HCT116 (cell line): Measurements from ENCODE around the gene CPLANE2. TPM values are rescaled to one million over a fixed set of nuclear protein-coding genes. Genes with fewer than 3 reads are reported as not detected.

Source experiments
- ATAC-seq: fragments of 200-7000 bp; cut with Tn5 transposase; 2 replicates; pipeline ENCODE4 v1.9.1; 2020; ENCODE audit warnings: mild to moderate bottlenecking, moderate library complexity
- BruUV-seq: library from RNA; stranded (reverse); fragments of 400-500 nt; replicated peaks from 2 replicates; lab custom pipeline; 2021; lab: Mats Ljungman, UMichigan
- CTCF ChIA-PET: fragments of 300-600 bp; sonication (Branson Sonifier 250); formaldehyde crosslinking; loops from one replicate; lab custom pipeline; 2021; ENCODE audit warnings: antibody characterized with exemption; lab: Charles Lee
- POLR2A ChIA-PET: fragments of 300-600, 350-600 bp; sonication (Branson Sonifier 250); formaldehyde crosslinking; loops from one replicate; lab custom pipeline; 2021; ENCODE audit warnings: antibody characterized with exemption; lab: Charles Lee
- RAD21 ChIA-PET, 2 experiments: fragments of 300-600 bp; sonication (Branson Sonifier 250); formaldehyde crosslinking; loops; one replicate each; lab custom pipeline; 2023; ENCODE audit warnings: low total read pairs in 2 of 2; ENCODE audit not compliant: uncharacterized antibody in 2 of 2, unreplicated experiment in 2 of 2, low non-redundant PET in 1 of 2; lab: Charles Lee
- DNase-seq: peaks from one replicate; pipeline ENCODE4 v3.0.0-alpha.2; 2010; ENCODE audit warnings: low read depth, low spot score
- H2AFZ ChIP-seq: fragments of 200-600 bp; shearing (Covaris generic), sonication (generic); 2 replicates; pipeline ENCODE4 v1.6.1; 2017; ENCODE audit warnings: low read depth, mixed run types, mixed read lengths, antibody characterized with exemption, low read length; ENCODE audit not compliant: poor library complexity, severe bottlenecking
- H3K27ac ChIP-seq: 2 replicates; pipeline ENCODE4 v1.5.1; 2012; ENCODE audit warnings: low read depth, low read length
- H3K27me3 ChIP-seq: fragments of 200-600 bp; sonication (generic); 2 replicates; pipeline ENCODE4 v1.6.1; 2016; ENCODE audit warnings: mixed run types, low read length, mixed read lengths; ENCODE audit not compliant: insufficient read depth
- H3K36me3 ChIP-seq, 2 experiments: fragments of 200-500 bp in 1 of 2; fragments of 200-600 bp in 1 of 2; sonication (Bioruptor generic) in 1 of 2; sonication (generic) in 1 of 2; 2 replicates each; pipeline versions ENCODE4 v1.5.1 to v1.6.1; 2014 to 2016; ENCODE audit warnings: low read length in 2 of 2, inconsistent platforms in 1 of 2, mixed read lengths in 1 of 2, mixed run types in 1 of 2; ENCODE audit not compliant: insufficient read depth in 2 of 2, control insufficient read depth in 1 of 2
- H3K4me1 ChIP-seq, 2 experiments: fragments of 200-600 bp in 1 of 2; sonication (generic) in 1 of 2; 2 replicates each; pipeline versions ENCODE4 v1.5.1 to v1.6.1; 2012 to 2017; ENCODE audit warnings: low read length in 2 of 2, inconsistent platforms in 1 of 2, mild to moderate bottlenecking in 1 of 2, mixed read lengths in 1 of 2, mixed run types in 1 of 2, moderate library complexity in 1 of 2; ENCODE audit not compliant: insufficient read depth in 2 of 2, control insufficient read depth in 1 of 2
- H3K4me2 ChIP-seq: fragments of 200-600 bp; sonication (generic); 2 replicates; pipeline ENCODE4 v1.6.1; 2017; ENCODE audit warnings: mixed run types, low read length, mixed read lengths
- H3K4me3 ChIP-seq, 2 experiments: fragments of 200-600 bp in 1 of 2; sonication (generic) in 1 of 2; replicated peaks in 1 of 2; 2 replicates each; pipeline ENCODE4 v1.5.1; 2011 to 2016; ENCODE audit warnings: low read length in 2 of 2, control low read depth in 1 of 2, low read depth in 1 of 2, mild to moderate bottlenecking in 1 of 2, mixed read lengths in 1 of 2, mixed run types in 1 of 2
- H3K79me2 ChIP-seq: fragments of 200-600 bp; sonication (generic); 2 replicates; pipeline ENCODE4 v1.6.1; 2017; ENCODE audit warnings: mild to moderate bottlenecking, mixed run types, low read length, moderate library complexity, mixed read lengths; ENCODE audit not compliant: insufficient read depth
- H3K9ac ChIP-seq: fragments of 200-600 bp; sonication (generic); 2 replicates; pipeline ENCODE4 v1.6.1; 2016; ENCODE audit warnings: low read length, mixed read lengths
- H3K9me2 ChIP-seq: fragments of 200-600 bp; sonication (generic), shearing (Covaris generic); 2 replicates; pipeline ENCODE4 v1.6.1; 2017; ENCODE audit warnings: mixed run types, mild to moderate bottlenecking, moderate library complexity; ENCODE audit not compliant: insufficient read depth
- H3K9me3 ChIP-seq, 2 experiments: fragments of 200-500 bp in 1 of 2; fragments of 200-600 bp in 1 of 2; sonication (Bioruptor generic) in 1 of 2; sonication (generic) in 1 of 2; 2 replicates each; pipeline ENCODE4 v1.6.1; 2014 to 2017; ENCODE audit warnings: low read length in 2 of 2, mixed read lengths in 2 of 2, inconsistent platforms in 1 of 2, low read depth in 1 of 2, mild to moderate bottlenecking in 1 of 2, mixed run types in 1 of 2, moderate library complexity in 1 of 2; ENCODE audit not compliant: control insufficient read depth in 1 of 2, insufficient read depth in 1 of 2
- H4K20me1 ChIP-seq: fragments of 200-600 bp; sonication (generic), shearing (Covaris generic); 2 replicates; pipeline ENCODE4 v1.6.1; 2017; ENCODE audit warnings: mixed run types, mild to moderate bottlenecking, moderate library complexity; ENCODE audit not compliant: insufficient read depth
- EZH2 ChIP-seq: fragments of 200-600 bp; sonication (generic); IDR thresholded peaks from 2 replicates; pipeline ENCODE4 v1.6.1; 2017; ENCODE audit warnings: antibody characterized with exemption, mixed run types
- EZH2phosphoT487 ChIP-seq: fragments of 200-600 bp; IDR thresholded peaks from 2 replicates; pipeline ENCODE4 v1.6.1; 2018; ENCODE audit warnings: antibody characterized with exemption, borderline replicate concordance
- FOSL1 ChIP-seq: IDR thresholded peaks from 2 replicates; pipeline ENCODE4 v1.6.1; 2012; ENCODE audit warnings: low read depth
- JUND ChIP-seq: IDR thresholded peaks from 2 replicates; pipeline ENCODE4 v1.6.1; 2012
- POLR2AphosphoS5 ChIP-seq: IDR thresholded peaks from 2 replicates; pipeline ENCODE4 v1.6.1; 2011; ENCODE audit warnings: mild to moderate bottlenecking, low read depth, low read length, moderate library complexity
- RAD21 ChIP-seq: IDR thresholded peaks from 2 replicates; pipeline ENCODE4 v1.6.1; 2012; ENCODE audit warnings: low read depth, mild to moderate bottlenecking
- SIN3A ChIP-seq: IDR thresholded peaks from 2 replicates; pipeline ENCODE4 v1.6.1; 2012; ENCODE audit warnings: low read depth
- SP1 ChIP-seq: IDR thresholded peaks from 2 replicates; pipeline ENCODE4 v1.6.1; 2012; ENCODE audit warnings: low read depth
- SRF ChIP-seq: IDR thresholded peaks from 2 replicates; pipeline ENCODE4 v1.6.1; 2012; ENCODE audit warnings: low read depth
- TCF7L2 ChIP-seq: IDR thresholded peaks from 2 replicates; pipeline ENCODE4 v1.7.0; 2011; ENCODE audit warnings: borderline replicate concordance, inconsistent platforms; ENCODE audit not compliant: insufficient read depth, insufficient read length; ENCODE audit errors: extremely low read depth
- YY1 ChIP-seq: IDR thresholded peaks from 2 replicates; pipeline ENCODE4 v1.6.1; 2011; ENCODE audit warnings: low read length, low read depth, moderate library complexity, mild to moderate bottlenecking; ENCODE audit not compliant: insufficient replicate concordance; ENCODE audit errors: extremely low read depth
- ZFX ChIP-seq: fragments of 450-650 bp; IDR thresholded peaks from 2 replicates; pipeline ENCODE4 v1.6.1; 2017
- ZNF274 ChIP-seq: fragments of 200-500 bp; sonication (Bioruptor generic); IDR thresholded peaks from 2 replicates; pipeline ENCODE4 v1.6.1; 2014; ENCODE audit warnings: mild to moderate bottlenecking, low read depth, low read length, inconsistent platforms
- intact Hi-C: fragments of 100-400 bp; cut with micrococcal nuclease; formaldehyde crosslinking; loops from 2 replicates; pipeline ENCODE4 v1.10.0; 2022
- total RNA-seq: library from RNA; stranded (reverse); gene quantifications from one replicate; pipeline ENCODE4 v1.2.1, GENCODE V29; 2021; ENCODE audit not compliant: unreplicated experiment
- TF ChIP-seq, protein P1 (sequence below): IDR thresholded peaks from 2 replicates; pipeline ENCODE4 v1.6.1; 2012
- TF ChIP-seq, protein P2 (sequence below): IDR thresholded peaks from 2 replicates; pipeline ENCODE4 v1.6.1; 2012
- TF ChIP-seq, protein P3 (sequence below): IDR thresholded peaks from 2 replicates; pipeline ENCODE4 v1.6.1; 2012; ENCODE audit warnings: low read depth

Gene CPLANE2
- total RNA-seq, 1 experiment from 2014 or later: 8.1 TPM

DNA sequence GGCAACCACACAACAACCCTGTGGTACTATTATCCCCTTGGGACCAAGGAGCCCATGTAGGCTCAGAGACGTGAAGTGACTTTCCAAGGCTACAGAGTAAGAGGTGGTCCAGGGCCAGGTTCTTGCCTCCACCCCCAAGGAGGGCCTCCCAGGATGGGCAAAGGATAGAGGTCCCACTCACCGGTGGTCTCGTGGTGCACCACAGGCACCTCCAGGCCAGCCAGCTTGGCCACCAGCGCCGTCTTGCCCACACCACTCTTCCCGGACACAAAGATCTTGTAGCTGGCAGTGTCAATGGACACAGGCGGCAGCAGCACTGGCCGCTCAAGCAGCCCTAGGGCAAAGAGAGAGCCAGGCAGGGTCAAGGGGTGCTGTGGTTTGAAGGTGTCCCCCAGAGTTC lies 3.6 kb downstream of the CPLANE2 start:
- ChIA-PET POLR2A (no interaction called here), CTCF (no interaction called here), RAD21 (interaction anchor here in 1 of 2 experiments (0.6 kb wide), 1 partner anchor 155 kb away, joined by 3 read pairs; no protein-coding TSS in a partner anchor)
- no peaks in the 10 kb centered on the region; the same call in 1 of the 2 replicates for H3K79me2 ChIP-seq
- H3K9me2 ChIP-seq: no peaks in the 10 kb centered on the region
- H3K27ac ChIP-seq: no peak overlapping the region
- intact Hi-C loops: no loop called here
- no TSS peak for BruUV-seq
- H4K20me1 ChIP-seq: no peaks in the 10 kb centered on the region
- H3K36me3 ChIP-seq: no peaks in the 10 kb centered on the region
- no peak overlapping the region for H2AFZ ChIP-seq
- no peak overlapping the region for H3K9ac ChIP-seq
- no peak overlapping the region for H3K4me3 ChIP-seq
- no peak overlapping the region for H3K4me2 ChIP-seq
- ATAC-seq: no peak
- no peaks in the 10 kb centered on the region for H3K27me3 ChIP-seq
- no peak for TF ChIP-seq RAD21
- TF ChIP-seq, protein P1, sequence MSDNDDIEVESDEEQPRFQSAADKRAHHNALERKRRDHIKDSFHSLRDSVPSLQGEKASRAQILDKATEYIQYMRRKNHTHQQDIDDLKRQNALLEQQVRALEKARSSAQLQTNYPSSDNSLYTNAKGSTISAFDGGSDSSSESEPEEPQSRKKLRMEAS: no peak
- TF ChIP-seq EZH2: no peak
- TF ChIP-seq SIN3A: no peak
- TF ChIP-seq FOSL1: no peak
- TF ChIP-seq SP1: no peak
- TF ChIP-seq JUND: no peak
- no peak for TF ChIP-seq EZH2phosphoT487
- TF ChIP-seq YY1: no peak
- no peak for TF ChIP-seq TCF7L2
- TF ChIP-seq, protein P2, sequence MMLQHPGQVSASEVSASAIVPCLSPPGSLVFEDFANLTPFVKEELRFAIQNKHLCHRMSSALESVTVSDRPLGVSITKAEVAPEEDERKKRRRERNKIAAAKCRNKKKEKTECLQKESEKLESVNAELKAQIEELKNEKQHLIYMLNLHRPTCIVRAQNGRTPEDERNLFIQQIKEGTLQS: no peak
- TF ChIP-seq, protein P3, sequence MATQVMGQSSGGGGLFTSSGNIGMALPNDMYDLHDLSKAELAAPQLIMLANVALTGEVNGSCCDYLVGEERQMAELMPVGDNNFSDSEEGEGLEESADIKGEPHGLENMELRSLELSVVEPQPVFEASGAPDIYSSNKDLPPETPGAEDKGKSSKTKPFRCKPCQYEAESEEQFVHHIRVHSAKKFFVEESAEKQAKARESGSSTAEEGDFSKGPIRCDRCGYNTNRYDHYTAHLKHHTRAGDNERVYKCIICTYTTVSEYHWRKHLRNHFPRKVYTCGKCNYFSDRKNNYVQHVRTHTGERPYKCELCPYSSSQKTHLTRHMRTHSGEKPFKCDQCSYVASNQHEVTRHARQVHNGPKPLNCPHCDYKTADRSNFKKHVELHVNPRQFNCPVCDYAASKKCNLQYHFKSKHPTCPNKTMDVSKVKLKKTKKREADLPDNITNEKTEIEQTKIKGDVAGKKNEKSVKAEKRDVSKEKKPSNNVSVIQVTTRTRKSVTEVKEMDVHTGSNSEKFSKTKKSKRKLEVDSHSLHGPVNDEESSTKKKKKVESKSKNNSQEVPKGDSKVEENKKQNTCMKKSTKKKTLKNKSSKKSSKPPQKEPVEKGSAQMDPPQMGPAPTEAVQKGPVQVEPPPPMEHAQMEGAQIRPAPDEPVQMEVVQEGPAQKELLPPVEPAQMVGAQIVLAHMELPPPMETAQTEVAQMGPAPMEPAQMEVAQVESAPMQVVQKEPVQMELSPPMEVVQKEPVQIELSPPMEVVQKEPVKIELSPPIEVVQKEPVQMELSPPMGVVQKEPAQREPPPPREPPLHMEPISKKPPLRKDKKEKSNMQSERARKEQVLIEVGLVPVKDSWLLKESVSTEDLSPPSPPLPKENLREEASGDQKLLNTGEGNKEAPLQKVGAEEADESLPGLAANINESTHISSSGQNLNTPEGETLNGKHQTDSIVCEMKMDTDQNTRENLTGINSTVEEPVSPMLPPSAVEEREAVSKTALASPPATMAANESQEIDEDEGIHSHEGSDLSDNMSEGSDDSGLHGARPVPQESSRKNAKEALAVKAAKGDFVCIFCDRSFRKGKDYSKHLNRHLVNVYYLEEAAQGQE: no peak
- TF ChIP-seq SRF: no peak
- TF ChIP-seq ZNF274: no peak
- no peak for TF ChIP-seq ZFX
- TF ChIP-seq POLR2AphosphoS5: no peak
- TF ChIP-seq, all 23 proteins: peak for 0
- H3K9me3 ChIP-seq: no peaks in the 10 kb centered on the region
- no peak for DNase-seq
- H3K4me1 ChIP-seq: peaks cover 16 to 33% of the 10 kb centered on the region in 2 experiments
